KMS-11 (cell line): ENCODE results near the gene ALAS2.

Experiments used
- H2AFZ ChIP-seq: fragments of 200-600 bp; sonication (generic); 2 replicates; pipeline ENCODE4 v1.6.1; 2016; ENCODE audit warnings: antibody characterized with exemption, mixed run types, low read depth
- H3K27ac ChIP-seq: fragments of 200-600 bp; sonication (generic); 2 replicates; pipeline ENCODE4 v1.6.1; 2016; ENCODE audit warnings: mild to moderate bottlenecking, mixed run types
- H3K27me3 ChIP-seq: fragments of 200-600 bp; sonication (generic); 2 replicates; pipeline ENCODE4 v1.6.1; 2017; ENCODE audit warnings: mild to moderate bottlenecking, low read depth, mixed run types, moderate library complexity; ENCODE audit not compliant: insufficient read depth
- H3K36me3 ChIP-seq: fragments of 200-600 bp; sonication (generic); 2 replicates; pipeline ENCODE4 v1.6.1; 2017; ENCODE audit warnings: mild to moderate bottlenecking, mixed run types; ENCODE audit not compliant: insufficient read depth
- H3K4me1 ChIP-seq: fragments of 200-600 bp; sonication (generic); 2 replicates; pipeline ENCODE4 v1.6.1; 2016; ENCODE audit warnings: mild to moderate bottlenecking, low read depth, mixed run types; ENCODE audit not compliant: poor library complexity, severe bottlenecking
- H3K4me2 ChIP-seq: fragments of 200-600 bp; sonication (generic); 2 replicates; pipeline ENCODE4 v1.7.0; 2016; ENCODE audit warnings: mild to moderate bottlenecking, mixed run types
- H3K4me3 ChIP-seq: fragments of 200-600 bp; sonication (generic); IDR thresholded peaks from 2 replicates; pipeline ENCODE4 v1.6.1; 2017; ENCODE audit warnings: low read depth, low read length, mixed read lengths; ENCODE audit not compliant: insufficient read depth
- H3K79me2 ChIP-seq: fragments of 200-600 bp; sonication (generic); 2 replicates; pipeline ENCODE4 v1.6.1; 2016; ENCODE audit warnings: low read depth, mixed run types; ENCODE audit not compliant: insufficient read depth
- H3K9ac ChIP-seq: fragments of 200-600 bp; sonication (generic); 2 replicates; pipeline ENCODE4 v1.6.1; 2016; ENCODE audit warnings: mild to moderate bottlenecking, mixed run types
- H4K20me1 ChIP-seq: fragments of 200-600 bp; sonication (generic); 2 replicates; pipeline ENCODE4 v1.6.1; 2016; ENCODE audit warnings: mild to moderate bottlenecking, mixed run types; ENCODE audit not compliant: insufficient read depth
- TF ChIP-seq, protein P1 (sequence below): fragments of 200-600 bp; sonication (generic); conservative IDR thresholded peaks from 2 replicates; pipeline ENCODE4 v1.6.1; 2017; ENCODE audit warnings: low read depth, mild to moderate bottlenecking, antibody characterized with exemption, low read length, moderate library complexity, mixed read lengths

ALAS2 gene

DNA sequence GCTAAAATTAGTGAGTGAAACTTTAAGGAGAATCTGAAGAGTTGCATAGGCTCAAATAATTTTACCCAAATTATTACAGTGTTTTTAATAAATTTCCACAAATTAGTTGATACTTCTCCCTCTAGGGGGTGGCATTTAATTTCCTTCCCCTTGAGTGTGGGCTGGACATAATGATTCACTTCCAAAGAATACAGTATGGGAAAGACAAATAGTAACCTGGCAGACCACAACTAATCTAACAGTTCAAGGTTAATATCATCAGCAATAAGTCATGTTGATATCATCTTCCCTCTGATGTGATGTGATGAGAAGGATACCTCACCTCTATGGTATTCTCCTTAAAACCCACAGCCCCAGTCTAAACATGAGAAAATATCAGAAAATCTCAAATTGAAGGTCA, 52.3 kb downstream of the ALAS2 start:
- TF ChIP-seq, protein P1, sequence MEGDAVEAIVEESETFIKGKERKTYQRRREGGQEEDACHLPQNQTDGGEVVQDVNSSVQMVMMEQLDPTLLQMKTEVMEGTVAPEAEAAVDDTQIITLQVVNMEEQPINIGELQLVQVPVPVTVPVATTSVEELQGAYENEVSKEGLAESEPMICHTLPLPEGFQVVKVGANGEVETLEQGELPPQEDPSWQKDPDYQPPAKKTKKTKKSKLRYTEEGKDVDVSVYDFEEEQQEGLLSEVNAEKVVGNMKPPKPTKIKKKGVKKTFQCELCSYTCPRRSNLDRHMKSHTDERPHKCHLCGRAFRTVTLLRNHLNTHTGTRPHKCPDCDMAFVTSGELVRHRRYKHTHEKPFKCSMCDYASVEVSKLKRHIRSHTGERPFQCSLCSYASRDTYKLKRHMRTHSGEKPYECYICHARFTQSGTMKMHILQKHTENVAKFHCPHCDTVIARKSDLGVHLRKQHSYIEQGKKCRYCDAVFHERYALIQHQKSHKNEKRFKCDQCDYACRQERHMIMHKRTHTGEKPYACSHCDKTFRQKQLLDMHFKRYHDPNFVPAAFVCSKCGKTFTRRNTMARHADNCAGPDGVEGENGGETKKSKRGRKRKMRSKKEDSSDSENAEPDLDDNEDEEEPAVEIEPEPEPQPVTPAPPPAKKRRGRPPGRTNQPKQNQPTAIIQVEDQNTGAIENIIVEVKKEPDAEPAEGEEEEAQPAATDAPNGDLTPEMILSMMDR, result no peak
- no peaks in the 10 kb centered on the region for H3K27me3 ChIP-seq
- no peak overlapping the region for H3K4me2 ChIP-seq
- H4K20me1 ChIP-seq, result no peaks in the 10 kb centered on the region
- H3K9ac ChIP-seq, result no peak overlapping the region
- H3K36me3 ChIP-seq, result no peaks in the 10 kb centered on the region
- H3K4me3 ChIP-seq, result no peak overlapping the region
- no peak overlapping the region for H3K27ac ChIP-seq
- no peak overlapping the region for H2AFZ ChIP-seq
- peaks cover 16% of the 10 kb centered on the region for H3K4me1 ChIP-seq
- no peaks in the 10 kb centered on the region for H3K79me2 ChIP-seq

GRCh38 chrX:54977387-54977786, 53.4 kb downstream of the ALAS2 start:
- Histone ChIP-seq H3K4me2 (no peak overlapping the region), H3K4me1 (peaks cover 16% of the 10 kb centered on the region), H3K79me2 (no peaks in the 10 kb centered on the region), H3K27ac (no peak overlapping the region), H3K9ac (no peak overlapping the region), H3K4me3 (no peak overlapping the region), H2AFZ (no peak overlapping the region), H4K20me1 (no peaks in the 10 kb centered on the region), H3K36me3 (no peaks in the 10 kb centered on the region), H3K27me3 (no peaks in the 10 kb centered on the region)
- TF ChIP-seq, protein P1, result no peak

DNA sequence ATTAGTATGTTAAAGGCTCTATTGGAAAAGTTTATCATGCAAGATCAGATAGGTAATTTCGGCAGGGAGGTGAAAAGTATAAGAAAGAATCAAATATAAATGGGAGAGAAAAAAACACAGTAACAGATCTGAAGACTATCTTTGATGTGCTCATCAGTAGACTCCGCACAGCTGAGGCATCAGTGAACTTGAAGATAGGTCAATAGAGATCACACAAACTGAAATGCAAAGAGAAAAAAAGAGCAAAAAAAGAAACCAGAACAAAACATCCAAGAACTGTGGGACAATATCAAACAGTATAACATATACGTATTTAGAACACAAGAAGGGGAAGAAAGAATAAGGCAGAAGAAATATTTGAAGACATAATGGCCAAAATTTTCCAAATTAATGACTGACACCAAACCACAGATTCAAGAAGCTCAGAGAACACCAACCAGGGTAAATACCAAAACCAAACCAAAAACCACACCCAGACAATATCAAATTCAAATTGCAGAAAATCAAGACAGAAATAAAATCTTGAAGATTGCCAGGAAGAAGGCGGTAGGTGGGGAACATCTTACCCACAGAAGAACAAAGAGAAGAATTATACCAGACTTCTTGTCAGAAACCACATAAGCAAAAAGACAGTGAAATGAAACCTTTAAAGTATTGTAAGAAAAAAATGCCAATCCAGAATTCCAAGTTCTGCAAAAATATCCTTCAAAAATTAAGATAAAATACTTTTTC, 65.8 kb downstream of the ALAS2 start:
- TF ChIP-seq, protein P1, result no peak
- H3K79me2 ChIP-seq, result no peaks in the 10 kb centered on the region
- H4K20me1 ChIP-seq, result no peaks in the 10 kb centered on the region
- no peaks in the 10 kb centered on the region for H3K27me3 ChIP-seq
- H3K36me3 ChIP-seq, result no peaks in the 10 kb centered on the region
- no peak overlapping the region for H3K4me2 ChIP-seq
- no peak overlapping the region for H3K27ac ChIP-seq
- H3K4me3 ChIP-seq, result no peak overlapping the region
- H3K4me1 ChIP-seq, result no peaks in the 10 kb centered on the region
- no peak overlapping the region for H3K9ac ChIP-seq
- H2AFZ ChIP-seq, result no peak overlapping the region

DNA sequence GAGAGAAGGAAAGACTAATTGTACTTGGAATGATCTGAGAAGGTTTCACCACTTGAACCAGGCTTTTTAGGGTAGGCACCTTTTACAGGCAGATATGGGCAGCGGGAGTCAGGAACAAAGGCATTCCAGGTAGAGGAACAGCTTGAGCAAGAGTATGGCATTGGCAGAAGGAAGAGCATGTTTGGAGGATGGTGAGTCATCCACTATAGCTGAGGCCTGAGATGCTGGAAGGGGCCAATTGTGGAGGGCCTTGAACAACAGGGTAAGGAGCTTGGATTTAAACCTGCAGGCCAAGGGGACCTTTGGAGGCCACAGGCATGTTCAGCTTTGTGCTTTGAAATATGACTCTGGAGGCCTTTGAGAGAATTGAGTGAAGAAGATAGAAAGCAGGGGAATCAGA, 69.0 kb downstream of the ALAS2 start:
- Histone ChIP-seq H3K27ac (no peak overlapping the region), H3K79me2 (no peaks in the 10 kb centered on the region), H3K4me3 (no peak overlapping the region), H2AFZ (no peak overlapping the region), H3K4me1 (no peaks in the 10 kb centered on the region), H3K27me3 (no peaks in the 10 kb centered on the region), H4K20me1 (no peaks in the 10 kb centered on the region), H3K9ac (no peak overlapping the region), H3K4me2 (no peak overlapping the region), H3K36me3 (no peaks in the 10 kb centered on the region)
- TF ChIP-seq, protein P1, result no peak
